Measurements from ENCODE around the gene CDH11.

- no peak for TF ChIP-seq POLR2AphosphoS5 (IDR thresholded peaks at IDR 0.05; ENCODE audit: low read depth, low read length)
- no peak for TF ChIP-seq POLR2A (IDR thresholded peaks at IDR 0.05; ENCODE audit: low read depth, low read length)
- no peak for TF ChIP-seq TAF1 (IDR thresholded peaks at IDR 0.05; ENCODE audit: low read depth, low read length)
Observed at GRCh38 chr16:64973171-64973570, 148.7 kb downstream of the CDH11 start.
